ENCODE measurements around the gene NHLRC3.

GRCh38 chr13:39073983-39074382 lies 35.7 kb downstream of the NHLRC3 start:
- TF ChIP-seq CTCF (IDR thresholded peaks at IDR 0.05; ENCODE audit: low read depth, low read length) = no peak
- TF ChIP-seq EZH2phosphoT487 (IDR thresholded peaks at IDR 0.05; ENCODE audit: low read depth) = no peak
